Pancreas (tissue), 10 donors: Measurements from ENCODE around the gene BCR. TPM values are rescaled to one million over a fixed set of nuclear protein-coding genes. Genes with fewer than 3 reads are reported as not detected.
"Not testable (repeated sequence)": the region's sequence is repeated elsewhere in the genome, so short reads cannot be mapped to it uniquely, and the experiment has no call there.

Experiments
- ATAC-seq, 4 donors: fragments of 200-7000 bp; cut with Tn5 transposase; one replicate each; pipeline versions ENCODE4 v1.8.0 to v1.9.1; 2020; ENCODE audit warnings: mild to moderate bottlenecking in 4 of 4, moderate library complexity in 4 of 4
- DNase-seq, 6 donors: peaks; one replicate each; pipeline ENCODE4 v3.0.0-alpha.2; 2020
- FAIRE-seq: peaks from 2 replicates; lab custom pipeline; 2012; peaks lifted over from hg19 to GRCh38; lab: Jason Lieb, UNC
- H3K27ac ChIP-seq, 4 donors: fragments of 200-600 bp; sonication (generic); 1 replicate in 3 of 4; 2 replicates in 1 of 4; pipeline versions ENCODE4 v1.5.0 to v1.8.0; 2020
- H3K27me3 ChIP-seq, 4 donors: fragments of 200-600 bp; one replicate each; pipeline ENCODE4 v1.8.0; 2021
- H3K36me3 ChIP-seq, 3 donors: fragments of 200-600 bp; sonication (generic) in 1 of 3; one replicate each; pipeline versions ENCODE4 v1.5.0 to v1.8.0; 2020 to 2021
- H3K4me1 ChIP-seq, 3 donors: fragments of 200-600 bp; one replicate each; pipeline ENCODE4 v1.8.0; 2021
- H3K4me3 ChIP-seq, 4 donors: fragments of 200-600 bp; sonication (generic) in 2 of 4; one replicate each; pipeline versions ENCODE4 v1.5.0 to v1.8.0; 2020 to 2021
- H3K9me3 ChIP-seq, 4 donors: fragments of 200-600 bp; one replicate each; pipeline ENCODE4 v1.8.0; 2021
- WGBS, 2 donors: extraction: QIAGEN DNeasy Blood & Tissue Kit; methylation state at CpG; one replicate each; pipeline ENCODE4 v1.1.7; 2013; 5-methylcytosine and 5-hydroxymethylcytosine counted together
- intact Hi-C, 3 donors: fragments of 100-400 bp; cut with DNase I; formaldehyde crosslinking; loops; one replicate each; pipeline versions ENCODE4 v1.11.1 to v1.14.2; 2022
- polyA plus RNA-seq, 2 donors: library from polyadenylated mRNA; stranded (reverse); fragments of 200-250 nt; gene quantifications; one replicate each; pipeline ENCODE4 v1.2.3, GENCODE V29; 2013
- total RNA-seq, 6 donors: library from RNA; stranded (reverse); fragmentation: NEBNext Ultra II Directional in 4 of 6; extraction: Animal tissue kit (Norgen Biotek cat#: 25700) in 4 of 6; gene quantifications; one replicate each; pipeline versions ENCODE4 v1.2.1 to v1.2.4, GENCODE V29; 2021 to 2023
- TF ChIP-seq, protein P1 (sequence below), 4 donors: fragments of 200-600 bp; sonication (generic) in 3 of 4; IDR thresholded peaks; one replicate each; pipeline versions ENCODE4 v1.5.0 to v1.8.0; 2021; ENCODE audit warnings: antibody characterized with exemption in 4 of 4
- donor health status: healthy with polysubstance abuse.
- donor health status: DM: no; HTN: no; CAD: no; lungs with moderate emphysema.
- donor health status: DM: no; HTN: no; CAD: no.
- donor health status: control.
- donor health status: control.
- donor health status: Bipolar disorder and iron deficiency.
- donor health status: DM: yes; HTN: yes; CAD: no.
- donor health status: DM: no; HTN: no; CAD: no.
- donor health status: DM: no; HTN: no; CAD: no.
- donor health status: DM: yes; HTN: yes; CAD: no.

BCR gene
- total and polyA plus RNA-seq, 8 donors, result 15.5 to 35.9 (median 18.1) TPM

- ATAC-seq (peak in 3 of 4 donors; percentile 28 to 45 (median 35)), FAIRE-seq (no peak), DNase-seq (peak in 5 of 6 donors; percentile 47 to 85 (median 59))
- no peaks in the 10 kb centered on the region for H3K27me3 ChIP-seq
- H3K36me3 ChIP-seq, result peaks cover 0 to 3% (median 0%) of the 10 kb centered on the region in 3 donors
- intact Hi-C loops, result loop anchor here in 1 of 3 donors (10.0 kb wide), 1 partner anchor 69 kb away; no protein-coding TSS in a partner anchor
- H3K27ac ChIP-seq, result no peak overlapping the region
- no peak overlapping the region for H3K4me3 ChIP-seq
- WGBS, 2 donors, result 31 to 32% methylated on average over 15 of the region's 15 CpGs
- TF ChIP-seq, protein P1, sequence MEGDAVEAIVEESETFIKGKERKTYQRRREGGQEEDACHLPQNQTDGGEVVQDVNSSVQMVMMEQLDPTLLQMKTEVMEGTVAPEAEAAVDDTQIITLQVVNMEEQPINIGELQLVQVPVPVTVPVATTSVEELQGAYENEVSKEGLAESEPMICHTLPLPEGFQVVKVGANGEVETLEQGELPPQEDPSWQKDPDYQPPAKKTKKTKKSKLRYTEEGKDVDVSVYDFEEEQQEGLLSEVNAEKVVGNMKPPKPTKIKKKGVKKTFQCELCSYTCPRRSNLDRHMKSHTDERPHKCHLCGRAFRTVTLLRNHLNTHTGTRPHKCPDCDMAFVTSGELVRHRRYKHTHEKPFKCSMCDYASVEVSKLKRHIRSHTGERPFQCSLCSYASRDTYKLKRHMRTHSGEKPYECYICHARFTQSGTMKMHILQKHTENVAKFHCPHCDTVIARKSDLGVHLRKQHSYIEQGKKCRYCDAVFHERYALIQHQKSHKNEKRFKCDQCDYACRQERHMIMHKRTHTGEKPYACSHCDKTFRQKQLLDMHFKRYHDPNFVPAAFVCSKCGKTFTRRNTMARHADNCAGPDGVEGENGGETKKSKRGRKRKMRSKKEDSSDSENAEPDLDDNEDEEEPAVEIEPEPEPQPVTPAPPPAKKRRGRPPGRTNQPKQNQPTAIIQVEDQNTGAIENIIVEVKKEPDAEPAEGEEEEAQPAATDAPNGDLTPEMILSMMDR (IDR thresholded peaks at IDR 0.05), result peak in 2 of 4 donors; percentile 54 to 81
- no peaks in the 10 kb centered on the region for H3K9me3 ChIP-seq
- no peaks in the 10 kb centered on the region for H3K4me1 ChIP-seq
Measured at GRCh38 chr22:23315341-23315917, 135.1 kb downstream of the BCR start.

- not testable (repeated sequence) for H3K4me3 ChIP-seq, H3K9me3 ChIP-seq, H3K36me3 ChIP-seq, H3K27ac ChIP-seq, FAIRE-seq, DNase-seq, ATAC-seq, H3K27me3 ChIP-seq, H3K4me1 ChIP-seq
- intact Hi-C loops, result loop anchor here in 1 of 3 donors (10.0 kb wide), 1 partner anchor 68 kb away; no protein-coding TSS in a partner anchor
- 80 to 86% methylated on average over 5 to 6 of the region's 11 CpGs for WGBS, 2 donors
Measured at GRCh38 chr22:23316596-23316995, 136.3 kb downstream of the BCR start.

DNA sequence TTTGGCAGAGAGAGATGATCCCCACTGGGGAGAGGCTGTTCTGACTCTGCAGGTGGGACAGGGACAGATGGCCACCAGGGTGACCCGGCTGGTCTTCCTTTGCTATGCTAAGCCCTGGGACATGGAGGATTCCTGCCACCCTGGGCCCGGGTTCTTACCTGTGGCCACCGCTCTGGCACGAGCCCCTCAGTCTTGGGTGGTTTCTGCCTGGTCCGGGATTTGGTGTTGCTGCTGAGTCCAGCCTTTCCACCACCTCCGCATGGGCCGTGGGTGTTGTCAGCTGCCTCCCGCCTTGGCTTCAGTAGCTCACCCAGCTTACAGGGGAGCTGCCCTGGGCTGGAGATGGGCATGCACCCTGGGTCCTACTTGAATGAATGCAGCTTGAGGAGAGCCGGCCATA is 138.0 kb downstream of the BCR start:
- intact Hi-C loops, result loop anchor here in 1 of 3 donors (10.0 kb wide), 1 partner anchor 66 kb away; no protein-coding TSS in a partner anchor

DNA sequence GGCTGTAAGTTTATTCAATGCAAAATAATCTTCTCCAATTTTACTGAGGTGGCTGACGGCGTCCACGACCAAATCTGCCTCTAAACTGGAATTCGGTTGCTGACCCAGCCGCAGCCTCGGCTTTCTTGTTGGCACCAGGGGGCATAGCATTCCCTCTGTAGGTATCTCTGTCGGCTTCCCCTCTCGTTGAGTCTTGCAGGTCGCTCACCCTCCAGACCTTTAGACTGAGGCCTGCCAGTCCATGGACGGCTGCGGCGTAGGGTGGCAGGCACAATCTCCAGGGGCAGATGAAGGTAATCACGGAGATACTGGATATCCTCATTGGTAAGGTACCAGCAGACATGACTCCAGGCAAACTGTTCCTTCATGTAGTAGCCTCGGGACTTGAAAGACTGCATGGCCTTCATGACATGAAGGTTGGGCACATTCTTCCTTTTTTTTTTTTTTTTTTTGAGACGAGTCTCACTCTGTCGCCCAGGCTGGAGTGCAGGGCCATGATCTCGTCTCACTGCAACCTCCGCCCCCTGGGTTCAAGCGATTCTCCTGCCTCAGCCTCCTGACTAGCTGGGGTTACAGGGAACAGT is 142.3 kb downstream of the BCR start:
- ATAC-seq, H3K4me3 ChIP-seq, FAIRE-seq, DNase-seq, H3K27me3 ChIP-seq, H3K4me1 ChIP-seq, intact Hi-C loops, H3K9me3 ChIP-seq, H3K27ac ChIP-seq, H3K36me3 ChIP-seq: not testable (repeated sequence)
- WGBS, 2 donors, result 78 to 80% methylated on average over 19 of the region's 19 CpGs

More for the DNA sequence above, 138.0 kb downstream of the BCR start:
- 86 to 94% methylated on average over 4 to 8 of the region's 9 CpGs for WGBS, 2 donors
- H3K4me3 ChIP-seq, H3K9me3 ChIP-seq, H3K27ac ChIP-seq, ATAC-seq, H3K36me3 ChIP-seq, FAIRE-seq, H3K4me1 ChIP-seq, DNase-seq, H3K27me3 ChIP-seq: not testable (repeated sequence)

GRCh38 chr22:23323960-23324688 is 143.8 kb downstream of the BCR start:
- ATAC-seq, H3K36me3 ChIP-seq, intact Hi-C loops, H3K27me3 ChIP-seq, H3K9me3 ChIP-seq, H3K4me1 ChIP-seq, FAIRE-seq, DNase-seq, H3K4me3 ChIP-seq, H3K27ac ChIP-seq: not testable (repeated sequence)
- WGBS, 2 donors, result 59 to 65% methylated on average over 4 of the region's 6 CpGs

DNA sequence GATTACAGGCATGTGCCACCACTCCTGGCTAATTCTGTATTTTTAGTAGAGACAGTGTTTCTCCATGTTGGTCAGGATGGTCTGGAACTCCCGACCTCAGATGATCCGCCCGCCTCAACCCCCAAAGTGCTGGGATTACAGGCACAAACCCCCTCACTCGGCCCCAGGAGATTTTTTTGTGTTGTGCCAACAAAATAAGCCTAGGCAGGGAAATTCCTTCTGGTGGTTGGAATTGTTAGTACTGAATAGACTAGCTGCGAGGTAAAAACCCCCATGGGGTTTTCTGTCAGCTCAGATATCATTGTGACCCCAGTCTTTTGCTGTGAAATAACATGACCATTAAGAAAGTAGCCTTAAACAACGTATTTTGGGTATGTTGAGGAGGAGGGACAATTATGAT is 144.9 kb downstream of the BCR start:
- H3K27ac ChIP-seq, result no peak overlapping the region
- TF ChIP-seq, protein P1 (IDR thresholded peaks at IDR 0.05), result no peak
- no peaks in the 10 kb centered on the region for H3K9me3 ChIP-seq
- DNase-seq, result no peak
- H3K4me3 ChIP-seq, result no peak overlapping the region
- no peaks in the 10 kb centered on the region for H3K36me3 ChIP-seq
- WGBS, 2 donors, result 63 to 72% methylated on average over 6 of the region's 6 CpGs
- no peak for FAIRE-seq
- H3K4me1 ChIP-seq, result no peaks in the 10 kb centered on the region
- H3K27me3 ChIP-seq, result no peaks in the 10 kb centered on the region
- intact Hi-C loops, result no loop called here
- no peak for ATAC-seq

DNA sequence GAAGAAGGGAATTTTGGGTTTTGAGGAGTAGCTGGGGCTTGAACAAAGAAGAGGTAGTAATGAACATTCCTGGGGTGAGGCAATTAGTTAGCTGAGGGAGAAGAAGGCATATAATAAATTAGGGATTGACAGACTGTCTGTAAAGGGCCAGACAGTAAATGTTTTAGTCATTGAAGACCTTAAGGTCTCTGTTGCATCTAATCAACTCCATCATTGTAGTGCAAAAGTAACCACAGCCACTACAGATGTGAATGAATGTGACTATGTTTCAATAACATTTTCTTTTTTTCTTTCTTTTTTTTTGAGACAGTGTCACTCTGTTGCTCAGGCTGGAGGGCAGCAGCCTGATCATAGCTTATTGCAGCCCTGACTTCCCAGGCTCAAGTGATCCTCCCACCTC is 153.5 kb downstream of the BCR start:
- intact Hi-C loops, H3K9me3 ChIP-seq, DNase-seq, H3K27me3 ChIP-seq, H3K4me3 ChIP-seq, H3K36me3 ChIP-seq, FAIRE-seq, H3K27ac ChIP-seq, H3K4me1 ChIP-seq, ATAC-seq: not testable (repeated sequence)

DNA sequence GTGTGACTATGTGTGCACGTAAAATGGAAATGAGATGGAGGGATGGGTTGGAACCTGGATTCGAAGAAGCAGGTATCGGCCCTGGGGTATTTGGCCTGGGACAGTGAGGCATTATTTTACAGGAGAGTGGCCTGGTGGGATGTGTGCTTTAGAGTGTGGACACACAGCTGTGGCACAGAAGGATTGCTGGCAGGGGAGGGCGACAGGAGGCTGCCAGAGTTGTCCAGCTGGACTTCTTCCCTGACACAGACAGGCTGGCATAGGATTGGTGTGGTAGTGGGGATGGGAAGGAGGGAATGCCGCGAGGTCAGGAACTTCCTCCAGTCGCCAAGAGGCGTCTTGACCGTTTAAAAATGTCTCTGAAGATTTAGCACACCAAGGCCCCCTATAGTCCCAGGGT is 157.4 kb downstream of the BCR start:
- H3K4me3 ChIP-seq, H3K27me3 ChIP-seq, FAIRE-seq, H3K27ac ChIP-seq, DNase-seq, H3K4me1 ChIP-seq, H3K9me3 ChIP-seq, intact Hi-C loops, H3K36me3 ChIP-seq: not testable (repeated sequence)
- ATAC-seq, result peak; percentile 31 to 67 (median 60)
- WGBS, 2 donors, result 82 to 89% methylated on average over 3 of the region's 9 CpGs

GRCh38 chr22:23341942-23342695 is 161.8 kb downstream of the BCR start:
- not testable (repeated sequence) for ATAC-seq, H3K27ac ChIP-seq
- FAIRE-seq, result peak; percentile 74

More at GRCh38 chr22:23341942-23342695, 161.8 kb downstream of the BCR start:
- intact Hi-C loops, H3K27me3 ChIP-seq, H3K4me1 ChIP-seq, H3K9me3 ChIP-seq, DNase-seq, H3K36me3 ChIP-seq, H3K4me3 ChIP-seq: not testable (repeated sequence)
- 82 to 85% methylated on average over 9 of the region's 10 CpGs for WGBS, 2 donors
